A673 (cell line): ENCODE data around the gene NFATC3. TPM values are rescaled to one million over a fixed set of nuclear protein-coding genes. Genes with fewer than 3 reads are reported as not detected.

Source experiments
- BruUV-seq: library from RNA; stranded (reverse); fragments of 400-500 nt; replicated peaks from 2 replicates; lab custom pipeline; 2021; lab: Mats Ljungman, UMichigan
- CTCF ChIA-PET: fragments of 300-600 bp; sonication (Branson Sonifier 250); formaldehyde crosslinking; loops from one replicate; lab custom pipeline; 2022; ENCODE audit warnings: antibody characterized with exemption; lab: Charles Lee
- POLR2A ChIA-PET: fragments of 300-600 bp; sonication (Branson Sonifier 250); formaldehyde crosslinking; loops from one replicate; lab custom pipeline; 2022; ENCODE audit warnings: antibody characterized with exemption; ENCODE audit not compliant: low non-redundant PET; lab: Charles Lee
- DNase-seq: peaks from one replicate; pipeline ENCODE4 v3.0.0-alpha.2; 2015; ENCODE audit warnings: low spot score
- H3K27ac ChIP-seq: fragments of 200-600 bp; sonication (generic); 2 replicates; pipeline ENCODE4 v1.5.1; 2016; ENCODE audit warnings: mixed run types, low read depth, mild to moderate bottlenecking, mixed read lengths, antibody characterized with exemption, low read length; ENCODE audit not compliant: poor library complexity, severe bottlenecking
- H3K27me3 ChIP-seq: fragments of 200-600 bp; sonication (generic); replicated peaks from 2 replicates; pipeline ENCODE4 v1.6.1; 2017; ENCODE audit warnings: mixed run types, low read depth, mild to moderate bottlenecking, mixed read lengths, antibody characterized with exemption, low read length; ENCODE audit not compliant: insufficient read depth, poor library complexity
- H3K36me3 ChIP-seq: fragments of 200-600 bp; sonication (generic); 2 replicates; pipeline ENCODE4 v1.6.1; 2016; ENCODE audit warnings: mixed run types, mild to moderate bottlenecking, mixed read lengths, antibody characterized with exemption, low read length; ENCODE audit not compliant: insufficient read depth, poor library complexity, severe bottlenecking
- H3K4me1 ChIP-seq: fragments of 200-600 bp; sonication (generic); 2 replicates; pipeline ENCODE4 v1.6.1; 2017; ENCODE audit warnings: mixed run types, mild to moderate bottlenecking, mixed read lengths, antibody characterized with exemption, low read length; ENCODE audit not compliant: insufficient read depth, poor library complexity, severe bottlenecking
- H3K4me3 ChIP-seq: fragments of 200-600 bp; sonication (generic); 2 replicates; pipeline ENCODE4 v1.5.1; 2016; ENCODE audit warnings: low read depth, mixed run types, mild to moderate bottlenecking, mixed read lengths, low read length; ENCODE audit not compliant: poor library complexity, severe bottlenecking
- H3K9me3 ChIP-seq: fragments of 200-600 bp; sonication (generic); 2 replicates; pipeline ENCODE4 v1.6.1; 2016; ENCODE audit warnings: mixed run types, low read depth, mild to moderate bottlenecking, mixed read lengths, antibody characterized with exemption, low read length; ENCODE audit not compliant: poor library complexity, severe bottlenecking
- CTCF ChIP-seq: fragments of 300-800, 200-600 bp; sonication (generic); conservative IDR thresholded peaks from 2 replicates; pipeline ENCODE4 v1.5.1; 2017; ENCODE audit warnings: low read depth, mild to moderate bottlenecking, antibody characterized with exemption, low read length, moderate library complexity, mixed read lengths
- EZH2 ChIP-seq: fragments of 200-600 bp; sonication (generic); IDR thresholded peaks from 2 replicates; pipeline ENCODE4 v1.6.1; 2017; ENCODE audit warnings: borderline replicate concordance, low read depth, mild to moderate bottlenecking, mixed read lengths, antibody characterized with exemption, low read length; ENCODE audit not compliant: poor library complexity, severe bottlenecking
- intact Hi-C: fragments of 100-400 bp; cut with micrococcal nuclease; formaldehyde crosslinking; loops from one replicate; pipeline ENCODE4 v1.10.0; 2022; ENCODE audit not compliant: unreplicated experiment
- total RNA-seq: library from RNA; stranded (reverse); gene quantifications from 2 replicates; pipeline ENCODE4 v1.2.3, GENCODE V29; 2021

NFATC3 gene
- total RNA-seq, 1 experiment from 2014 or later = 56.0 TPM

- H3K4me1 ChIP-seq = peaks cover 6% of the 10 kb centered on the region
- CTCF ChIA-PET = no interaction called here
- POLR2A ChIA-PET = interaction anchor here (0.7 kb wide), 1 partner anchor 307 kb away, joined by 8 read pairs; no protein-coding TSS in a partner anchor
Measured at GRCh38 chr16:68242926-68243858, 158.0 kb downstream of the NFATC3 start.

GRCh38 chr16:68244481-68244902 lies 159.3 kb downstream of the NFATC3 start:
- no TSS peak for BruUV-seq
- POLR2A ChIA-PET = no interaction called here
- H3K9me3 ChIP-seq = no peaks in the 10 kb centered on the region
- H3K36me3 ChIP-seq = no peaks in the 10 kb centered on the region
- no peaks in the 10 kb centered on the region for H3K27me3 ChIP-seq
- peaks cover 6% of the 10 kb centered on the region for H3K4me1 ChIP-seq
- peak overlapping the region; percentile 33 for H3K27ac ChIP-seq
- CTCF ChIA-PET = interaction anchor here (1.0 kb wide), 1 partner anchor 194 kb away, joined by 3 read pairs; no protein-coding TSS in a partner anchor
- no peak for DNase-seq
- intact Hi-C loops = no loop called here
- peak overlapping the region; percentile 89 for H3K4me3 ChIP-seq
- no peak for TF ChIP-seq EZH2
- no peak for TF ChIP-seq CTCF

More at GRCh38 chr16:68242926-68243858, 158.0 kb downstream of the NFATC3 start:
- no peaks in the 10 kb centered on the region for H3K9me3 ChIP-seq
- no peak overlapping the region for H3K27ac ChIP-seq
- no peak for DNase-seq
- TF ChIP-seq EZH2 (no peak), CTCF (no peak)
- BruUV-seq = no TSS peak
- intact Hi-C loops = no loop called here
- no peaks in the 10 kb centered on the region for H3K27me3 ChIP-seq
- no peaks in the 10 kb centered on the region for H3K36me3 ChIP-seq
- no peak overlapping the region for H3K4me3 ChIP-seq

- CTCF ChIA-PET = interaction anchor here (1.0 kb wide), 1 partner anchor 194 kb away, joined by 3 read pairs; no protein-coding TSS in a partner anchor
- H3K27ac ChIP-seq = peak within 1 kb of the TSS; percentile 33
- intact Hi-C loops = no loop called here
Measured at GRCh38 chr16:68244903-68245853, 160.0 kb downstream of the NFATC3 start, which contains the start of gene PLA2G15. TSS of gene PLA2G15 (plus strand) at chr16:68245373. CDS start at chr16:68245427, 54 bp downstream.

More at GRCh38 chr16:68244903-68245853, 160.0 kb downstream of the NFATC3 start, which contains the start of gene PLA2G15:
- Histone ChIP-seq H3K36me3 (no peaks in the 10 kb centered on the region), H3K9me3 (no peaks in the 10 kb centered on the region), H3K4me1 (peaks cover 6% of the 10 kb centered on the region), H3K27me3 (no peaks in the 10 kb centered on the region), H3K4me3 (peak within 1 kb of the TSS; percentile 89)
- POLR2A ChIA-PET = no interaction called here
- peak; percentile 94 for DNase-seq
- TF ChIP-seq EZH2 = no peak
- no peak for TF ChIP-seq CTCF
- TSS peak; percentile 29 for BruUV-seq
